Nephron progenitor cell (in vitro differentiated cells): ENCODE results near the gene MIEN1.
"Not testable (repeated sequence)": the region's sequence is repeated elsewhere in the genome, so short reads cannot be mapped to it uniquely, and the experiment has no call there.

Experiments
- DNase-seq: peaks from one replicate; pipeline ENCODE4 v3.0.0; 2021
- H3K27ac Mint-ChIP-seq: 2 replicates; pipeline ENCODE4 v1.8.0; 2021; ENCODE audit warnings: mild to moderate bottlenecking, moderate library complexity, mixed read lengths
- H3K27me3 Mint-ChIP-seq: 2 replicates; pipeline ENCODE4 v1.8.0; 2021; ENCODE audit warnings: mild to moderate bottlenecking, low read depth, mixed read lengths; ENCODE audit not compliant: poor library complexity
- H3K36me3 Mint-ChIP-seq: 2 replicates; pipeline ENCODE4 v1.8.0; 2021; ENCODE audit warnings: low read depth, mixed read lengths
- H3K4me1 Mint-ChIP-seq: 2 replicates; pipeline ENCODE4 v1.8.0; 2021; ENCODE audit warnings: mixed read lengths
- H3K4me3 Mint-ChIP-seq: 2 replicates; pipeline ENCODE4 v1.8.0; 2021; ENCODE audit warnings: mild to moderate bottlenecking, moderate library complexity, mixed read lengths
- H3K9me3 Mint-ChIP-seq: 2 replicates; pipeline ENCODE4 v1.8.0; 2021; ENCODE audit warnings: mild to moderate bottlenecking, moderate library complexity, mixed read lengths
- TF ChIP-seq, protein P1 (sequence below): fragments of 200-600 bp; sonication (generic); IDR thresholded peaks from 2 replicates; pipeline ENCODE4 v1.5.0; 2021; ENCODE audit warnings: antibody characterized with exemption

Gene MIEN1

DNA sequence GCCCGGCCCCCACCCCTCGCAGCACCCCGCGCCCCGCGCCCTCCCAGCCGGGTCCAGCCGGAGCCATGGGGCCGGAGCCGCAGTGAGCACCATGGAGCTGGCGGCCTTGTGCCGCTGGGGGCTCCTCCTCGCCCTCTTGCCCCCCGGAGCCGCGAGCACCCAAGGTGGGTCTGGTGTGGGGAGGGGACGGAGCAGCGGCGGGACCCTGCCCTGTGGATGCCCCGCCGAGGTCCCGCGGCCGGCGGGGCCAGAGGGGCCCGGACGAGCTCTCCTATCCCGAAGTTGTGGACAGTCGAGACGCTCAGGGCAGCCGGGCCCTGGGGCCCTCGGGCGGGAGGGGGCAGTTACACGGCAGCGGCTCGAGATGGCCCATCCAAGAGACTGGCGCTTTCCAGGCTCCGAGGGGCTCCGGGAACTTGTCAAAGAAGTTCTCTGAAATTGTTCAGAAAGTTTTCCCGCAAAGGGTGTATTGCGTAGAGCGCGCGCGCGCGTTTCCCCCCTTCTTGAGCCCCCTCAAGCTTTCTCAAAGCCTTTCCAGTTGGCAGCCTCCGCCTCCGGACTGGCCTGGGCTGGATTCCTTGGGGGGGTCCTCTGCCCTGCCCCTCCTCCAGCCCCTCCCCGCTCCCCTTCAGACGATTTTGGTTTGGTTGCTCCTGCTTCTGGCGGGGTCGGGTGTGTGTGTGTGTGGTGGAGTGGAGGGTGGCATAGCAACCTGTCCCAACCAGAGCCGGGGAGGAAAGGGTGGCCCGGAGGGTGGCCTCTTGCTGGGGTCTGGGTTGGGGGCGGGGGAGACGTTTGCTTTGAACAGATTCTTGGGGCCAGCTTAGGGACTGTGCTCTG, 30.0 kb downstream of the MIEN1 start:
- TF ChIP-seq, protein P1, sequence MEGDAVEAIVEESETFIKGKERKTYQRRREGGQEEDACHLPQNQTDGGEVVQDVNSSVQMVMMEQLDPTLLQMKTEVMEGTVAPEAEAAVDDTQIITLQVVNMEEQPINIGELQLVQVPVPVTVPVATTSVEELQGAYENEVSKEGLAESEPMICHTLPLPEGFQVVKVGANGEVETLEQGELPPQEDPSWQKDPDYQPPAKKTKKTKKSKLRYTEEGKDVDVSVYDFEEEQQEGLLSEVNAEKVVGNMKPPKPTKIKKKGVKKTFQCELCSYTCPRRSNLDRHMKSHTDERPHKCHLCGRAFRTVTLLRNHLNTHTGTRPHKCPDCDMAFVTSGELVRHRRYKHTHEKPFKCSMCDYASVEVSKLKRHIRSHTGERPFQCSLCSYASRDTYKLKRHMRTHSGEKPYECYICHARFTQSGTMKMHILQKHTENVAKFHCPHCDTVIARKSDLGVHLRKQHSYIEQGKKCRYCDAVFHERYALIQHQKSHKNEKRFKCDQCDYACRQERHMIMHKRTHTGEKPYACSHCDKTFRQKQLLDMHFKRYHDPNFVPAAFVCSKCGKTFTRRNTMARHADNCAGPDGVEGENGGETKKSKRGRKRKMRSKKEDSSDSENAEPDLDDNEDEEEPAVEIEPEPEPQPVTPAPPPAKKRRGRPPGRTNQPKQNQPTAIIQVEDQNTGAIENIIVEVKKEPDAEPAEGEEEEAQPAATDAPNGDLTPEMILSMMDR: no peak
- peak; percentile 54 for DNase-seq
- no peak overlapping the region for H3K27ac Mint-ChIP-seq
- peaks cover 25% of the 10 kb centered on the region for H3K27me3 Mint-ChIP-seq
- H3K4me1 Mint-ChIP-seq: peaks cover 72% of the 10 kb centered on the region
- H3K36me3 Mint-ChIP-seq: no peaks in the 10 kb centered on the region
- H3K4me3 Mint-ChIP-seq: peak overlapping the region; percentile 96
- no peaks in the 10 kb centered on the region for H3K9me3 Mint-ChIP-seq

DNA sequence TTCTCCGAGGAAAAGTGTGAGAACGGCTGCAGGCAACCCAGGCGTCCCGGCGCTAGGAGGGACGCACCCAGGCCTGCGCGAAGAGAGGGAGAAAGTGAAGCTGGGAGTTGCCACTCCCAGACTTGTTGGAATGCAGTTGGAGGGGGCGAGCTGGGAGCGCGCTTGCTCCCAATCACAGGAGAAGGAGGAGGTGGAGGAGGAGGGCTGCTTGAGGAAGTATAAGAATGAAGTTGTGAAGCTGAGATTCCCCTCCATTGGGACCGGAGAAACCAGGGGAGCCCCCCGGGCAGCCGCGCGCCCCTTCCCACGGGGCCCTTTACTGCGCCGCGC, 30.5 kb downstream of the MIEN1 start, which contains the start of gene ERBB2:
Gene ERBB2 (plus strand): TSS at position 247 of the 330 bp plus-strand sequence. CDS start 175 bp downstream, outside the sequence.
- peak; percentile 66 for DNase-seq
- Mint-ChIP-seq H3K4me3 (peak within 1 kb of the TSS; percentile 96), H3K4me1 (peaks cover 72% of the 10 kb centered on the region), H3K27me3 (peaks cover 24% of the 10 kb centered on the region), H3K27ac (no peak within 1 kb of the TSS), H3K36me3 (no peaks in the 10 kb centered on the region), H3K9me3 (no peaks in the 10 kb centered on the region)
- TF ChIP-seq, protein P1: no peak

DNA sequence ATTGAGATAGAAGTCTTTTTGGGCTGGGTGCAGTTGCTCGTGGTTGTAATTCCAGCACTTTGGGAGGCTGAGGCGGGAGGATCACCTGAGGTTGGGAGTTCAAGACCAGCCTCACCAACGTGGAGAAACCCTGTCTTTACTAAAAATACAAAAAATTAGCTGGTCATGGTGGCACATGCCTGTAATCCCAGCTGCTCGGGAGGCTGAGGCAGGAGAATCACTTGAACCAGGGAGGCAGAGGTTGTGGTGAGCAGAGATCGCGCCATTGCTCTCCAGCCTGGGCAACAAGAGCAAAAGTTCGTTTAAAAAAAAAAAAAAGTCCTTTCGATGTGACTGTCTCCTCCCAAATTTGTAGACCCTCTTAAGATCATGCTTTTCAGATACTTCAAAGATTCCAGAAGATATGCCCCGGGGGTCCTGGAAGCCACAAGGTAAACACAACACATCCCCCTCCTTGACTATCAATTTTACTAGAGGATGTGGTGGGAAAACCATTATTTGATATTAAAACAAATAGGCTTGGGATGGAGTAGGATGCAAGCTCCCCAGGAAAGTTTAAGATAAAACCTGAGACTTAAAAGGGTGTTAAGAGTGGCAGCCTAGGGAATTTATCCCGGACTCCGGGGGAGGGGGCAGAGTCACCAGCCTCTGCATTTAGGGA, 31.0 kb downstream of the MIEN1 start:
- peak overlapping the region; percentile 96 for H3K4me3 Mint-ChIP-seq
- H3K36me3 Mint-ChIP-seq, DNase-seq, H3K9me3 Mint-ChIP-seq, H3K27ac Mint-ChIP-seq: not testable (repeated sequence)
- H3K27me3 Mint-ChIP-seq: peaks cover 21% of the 10 kb centered on the region
- H3K4me1 Mint-ChIP-seq: peaks cover 72% of the 10 kb centered on the region

DNA sequence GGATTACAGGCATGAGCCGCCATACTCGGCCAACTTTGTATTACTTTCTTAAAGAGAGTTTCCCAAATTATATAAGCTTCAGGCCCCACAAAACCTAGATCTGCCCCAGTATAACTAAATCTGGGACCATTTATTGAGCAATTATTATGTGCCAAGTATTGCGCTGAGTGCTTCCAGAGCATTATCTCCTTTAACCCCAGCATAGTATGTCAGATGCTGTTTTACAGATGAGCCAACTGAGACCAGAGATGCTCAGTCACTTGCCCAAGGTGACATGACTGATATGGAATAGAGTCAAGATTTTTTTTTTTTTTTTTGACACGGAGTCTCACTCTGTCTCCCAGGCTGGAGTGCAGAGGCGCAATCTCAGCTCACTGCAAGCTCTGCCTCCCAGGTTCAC, 32.4 kb downstream of the MIEN1 start:
- Mint-ChIP-seq H3K36me3 (no peaks in the 10 kb centered on the region), H3K9me3 (no peaks in the 10 kb centered on the region), H3K4me3 (no peak overlapping the region), H3K4me1 (peaks cover 63% of the 10 kb centered on the region), H3K27me3 (peaks cover 21% of the 10 kb centered on the region), H3K27ac (no peak overlapping the region)
- DNase-seq: no peak
- TF ChIP-seq, protein P1: no peak

DNA sequence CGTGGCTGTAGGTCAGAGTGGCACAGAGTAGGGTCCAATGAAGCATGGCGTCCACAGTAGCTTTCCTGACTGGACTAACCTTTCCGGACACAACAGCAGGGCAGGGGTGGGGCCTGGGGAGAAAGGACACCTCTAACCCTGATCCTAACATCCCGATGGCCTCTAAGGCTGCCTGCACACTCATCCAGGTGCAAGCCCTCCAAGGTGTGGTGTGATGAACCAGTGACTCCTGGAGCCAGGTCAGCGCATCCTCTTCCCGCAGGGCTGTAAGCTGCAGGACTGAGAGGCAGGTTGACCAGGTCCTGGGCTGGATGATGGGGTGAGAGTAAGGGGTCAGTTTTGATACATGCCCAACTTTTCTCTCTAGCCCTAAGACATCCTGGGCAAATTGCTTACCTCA, 33.6 kb downstream of the MIEN1 start:
- H3K36me3 Mint-ChIP-seq: no peaks in the 10 kb centered on the region
- H3K27ac Mint-ChIP-seq: no peak overlapping the region
- H3K4me1 Mint-ChIP-seq: peaks cover 50% of the 10 kb centered on the region
- H3K27me3 Mint-ChIP-seq: peaks cover 21% of the 10 kb centered on the region
- TF ChIP-seq, protein P1: no peak
- no peaks in the 10 kb centered on the region for H3K9me3 Mint-ChIP-seq
- no peak for DNase-seq
- H3K4me3 Mint-ChIP-seq: no peak overlapping the region

DNA sequence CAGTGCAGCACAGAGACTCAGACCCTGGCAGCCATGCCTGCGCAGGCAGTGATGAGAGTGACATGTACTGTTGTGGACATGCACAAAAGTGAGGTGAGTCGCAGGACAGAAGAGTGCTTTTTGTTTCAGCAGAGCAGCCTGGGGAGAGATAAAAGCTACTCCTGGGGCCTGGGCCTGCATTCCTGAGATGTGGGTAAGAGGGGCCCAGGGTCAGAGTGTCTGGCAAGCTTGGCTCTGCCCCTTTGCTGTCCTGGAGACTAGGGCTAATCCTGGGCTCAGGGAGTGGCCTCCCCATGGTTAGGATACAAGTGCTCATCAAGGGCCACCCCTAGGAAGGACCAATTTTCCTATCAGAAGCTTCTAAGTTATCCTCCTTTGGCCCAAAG, 35.2 kb downstream of the MIEN1 start:
- peaks cover 30% of the 10 kb centered on the region for H3K27me3 Mint-ChIP-seq
- no peak for DNase-seq
- TF ChIP-seq, protein P1: no peak
- peaks cover 38% of the 10 kb centered on the region for H3K4me1 Mint-ChIP-seq
- H3K27ac Mint-ChIP-seq: no peak overlapping the region
- no peaks in the 10 kb centered on the region for H3K36me3 Mint-ChIP-seq
- no peaks in the 10 kb centered on the region for H3K9me3 Mint-ChIP-seq
- no peak overlapping the region for H3K4me3 Mint-ChIP-seq
